ES-I3 (cell line): Measurements from ENCODE around the gene STPG3.
"Not testable (repeated sequence)": the region's sequence is repeated elsewhere in the genome, so short reads cannot be mapped to it uniquely, and the experiment has no call there.

Experiments used
- H3K36me3 ChIP-seq: 2 replicates; pipeline ENCODE4 v1.6.1; 2013; ENCODE audit warnings: mild to moderate bottlenecking, low read length, control low read depth, moderate library complexity; ENCODE audit not compliant: insufficient read depth
- H3K4me1 ChIP-seq: 2 replicates; pipeline ENCODE4 v1.6.1; 2013; ENCODE audit warnings: mild to moderate bottlenecking, control low read depth, low read length; ENCODE audit not compliant: insufficient read depth
- H3K9ac ChIP-seq: 2 replicates; pipeline ENCODE4 v1.6.1; 2013; ENCODE audit warnings: low read depth, mild to moderate bottlenecking, low read length, moderate library complexity
- H3K9me3 ChIP-seq: 2 replicates; pipeline ENCODE4 v1.6.1; 2013; ENCODE audit warnings: mild to moderate bottlenecking, low read length, moderate library complexity; ENCODE audit not compliant: control insufficient read depth, insufficient read depth

Gene STPG3

DNA sequence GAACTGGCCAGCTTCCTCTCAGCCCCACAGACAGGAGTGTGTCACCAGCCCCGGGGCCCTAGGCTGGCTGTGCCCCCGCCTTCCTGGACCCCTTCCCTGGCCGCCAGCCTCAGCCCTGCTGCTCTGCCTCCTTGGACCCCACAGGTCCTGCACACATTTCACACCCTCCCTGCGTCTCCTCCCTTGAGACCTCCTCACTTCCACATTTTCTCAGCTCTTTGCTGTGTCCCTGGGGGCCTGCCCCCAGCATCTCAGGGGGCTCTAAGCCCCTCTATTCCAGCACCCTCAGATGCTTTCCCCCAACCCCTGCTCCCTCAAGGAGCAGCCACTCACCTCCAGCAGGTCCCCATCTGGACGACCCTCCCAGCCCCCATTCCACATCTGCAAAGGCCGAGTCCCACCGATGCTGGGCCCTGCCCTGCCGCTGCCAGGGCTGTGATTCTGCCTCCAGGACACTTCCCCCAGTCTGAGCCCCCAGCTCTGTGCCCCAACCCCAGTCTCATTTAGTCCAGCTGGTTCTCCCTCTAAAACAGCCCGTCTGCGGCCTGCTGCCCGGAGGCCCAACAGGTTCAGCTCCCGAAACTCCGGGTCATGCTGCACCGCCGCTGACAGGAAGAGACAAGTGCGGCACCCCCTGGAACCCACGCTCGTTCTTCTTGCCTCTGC is 16.2 kb upstream of the STPG3 start:
- Histone ChIP-seq H3K9me3 (no peaks in the 10 kb centered on the region), H3K9ac (no peak overlapping the region), H3K4me1 (peaks cover 12% of the 10 kb centered on the region; the same call in 1 of the 2 replicates), H3K36me3 (no peaks in the 10 kb centered on the region)

DNA sequence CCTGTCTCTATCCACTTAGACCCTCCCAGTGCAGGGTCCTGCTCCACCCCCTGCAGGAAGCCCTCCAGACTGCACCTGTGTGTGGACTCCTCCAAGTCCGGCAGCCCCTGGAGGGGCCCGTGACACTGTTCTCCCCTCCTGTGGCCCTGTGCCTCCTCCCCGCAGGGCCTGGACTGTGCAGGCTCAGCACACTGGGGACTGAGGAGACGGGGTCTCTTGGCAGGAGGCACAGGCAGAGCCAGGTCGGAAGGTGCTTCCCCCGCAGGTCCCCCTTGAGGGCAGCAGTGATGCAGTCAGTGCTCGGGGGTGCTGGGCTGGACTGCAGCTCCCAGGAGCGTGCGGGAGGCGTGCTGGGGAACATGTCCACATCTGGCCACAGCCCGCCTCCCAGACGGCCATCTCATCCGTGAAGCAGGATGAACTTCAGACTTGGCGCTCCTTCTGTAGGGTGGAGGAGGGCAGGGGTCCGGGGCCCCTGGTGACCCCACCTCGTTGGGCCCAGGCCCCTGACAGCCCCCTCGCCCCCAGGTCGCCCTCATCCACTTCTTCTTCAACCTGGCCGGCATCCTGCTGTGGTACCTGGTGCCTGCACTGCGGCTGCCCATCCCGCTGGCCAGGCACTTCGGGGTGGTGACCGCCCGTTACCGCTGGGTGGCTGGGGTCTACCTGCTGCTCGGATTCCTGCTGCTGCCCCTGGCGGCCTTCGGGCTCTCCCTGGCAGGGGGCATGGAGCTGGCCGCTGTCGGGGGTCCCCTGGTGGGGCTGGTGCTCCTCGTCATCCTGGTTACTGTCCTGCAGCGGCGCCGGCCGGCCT is 15.5 kb upstream of the STPG3 start:
- H3K9me3 ChIP-seq: no peaks in the 10 kb centered on the region
- H3K4me1 ChIP-seq: peaks cover 12% of the 10 kb centered on the region; the same call in 1 of the 2 replicates
- no peak overlapping the region for H3K9ac ChIP-seq
- H3K36me3 ChIP-seq: no peaks in the 10 kb centered on the region

DNA sequence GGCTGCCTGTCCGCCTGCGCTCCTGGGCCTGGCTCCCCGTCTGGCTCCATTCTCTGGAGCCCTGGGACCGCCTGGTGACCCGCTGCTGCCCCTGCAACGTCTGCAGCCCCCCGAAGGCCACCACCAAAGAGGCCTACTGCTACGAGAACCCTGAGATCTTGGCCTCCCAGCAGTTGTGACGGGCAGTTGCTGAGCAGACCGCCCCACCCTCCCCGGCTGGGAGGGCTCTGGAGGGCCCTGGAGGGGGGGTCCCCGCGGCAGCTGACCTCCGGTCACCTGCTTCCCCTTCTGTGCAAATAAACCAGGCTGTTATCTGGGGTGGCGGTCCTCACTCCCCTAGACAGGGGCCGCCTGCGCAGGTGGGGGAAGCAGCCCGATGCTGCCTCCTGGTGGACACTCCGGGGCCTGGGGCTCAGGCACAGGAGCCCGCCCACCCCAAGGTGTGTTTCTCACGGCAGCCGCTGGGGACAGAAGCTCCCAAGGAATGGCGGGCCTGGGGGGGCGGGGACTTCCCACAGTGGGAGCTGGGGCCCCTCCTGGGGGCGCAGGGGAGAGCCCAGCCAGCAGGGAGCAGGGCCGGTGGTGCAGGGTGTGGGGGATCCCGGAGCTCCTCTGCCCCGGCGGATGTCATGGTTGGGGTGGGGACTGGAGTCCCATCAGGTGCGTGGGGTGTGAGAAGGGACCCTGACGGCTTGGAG is 14.7 kb upstream of the STPG3 start:
- no peaks in the 10 kb centered on the region for H3K36me3 ChIP-seq
- peaks cover 12% of the 10 kb centered on the region; the same call in 1 of the 2 replicates for H3K4me1 ChIP-seq
- H3K9ac ChIP-seq: peak overlapping the region; percentile 13; the same call in 1 of the 2 replicates
- no peaks in the 10 kb centered on the region for H3K9me3 ChIP-seq

DNA sequence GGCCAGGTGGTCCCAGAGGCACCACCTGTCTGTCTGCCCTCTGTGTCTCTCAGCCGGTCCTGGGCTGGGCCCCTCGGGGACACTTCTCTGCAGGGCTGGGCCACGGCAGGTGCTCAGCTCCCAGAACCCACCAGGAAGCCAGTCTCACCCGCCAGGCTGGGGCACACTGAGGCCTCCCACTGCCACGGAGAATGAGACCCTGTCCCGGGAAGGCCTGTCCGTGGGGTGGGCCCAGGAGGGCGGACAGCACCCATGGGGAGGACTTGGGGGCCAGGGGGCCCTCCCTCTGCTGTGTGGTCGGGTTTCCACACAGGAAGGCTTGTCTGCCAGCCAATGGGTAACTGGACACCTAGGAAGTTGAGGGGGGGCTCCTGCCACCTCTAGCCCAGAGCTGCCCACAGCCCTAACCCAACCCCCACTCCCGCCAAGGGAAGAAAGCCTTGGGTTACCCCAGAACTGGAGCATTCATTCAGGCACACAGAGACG is 14.1 kb upstream of the STPG3 start:
- H3K4me1 ChIP-seq: peaks cover 12% of the 10 kb centered on the region; the same call in 1 of the 2 replicates

DNA sequence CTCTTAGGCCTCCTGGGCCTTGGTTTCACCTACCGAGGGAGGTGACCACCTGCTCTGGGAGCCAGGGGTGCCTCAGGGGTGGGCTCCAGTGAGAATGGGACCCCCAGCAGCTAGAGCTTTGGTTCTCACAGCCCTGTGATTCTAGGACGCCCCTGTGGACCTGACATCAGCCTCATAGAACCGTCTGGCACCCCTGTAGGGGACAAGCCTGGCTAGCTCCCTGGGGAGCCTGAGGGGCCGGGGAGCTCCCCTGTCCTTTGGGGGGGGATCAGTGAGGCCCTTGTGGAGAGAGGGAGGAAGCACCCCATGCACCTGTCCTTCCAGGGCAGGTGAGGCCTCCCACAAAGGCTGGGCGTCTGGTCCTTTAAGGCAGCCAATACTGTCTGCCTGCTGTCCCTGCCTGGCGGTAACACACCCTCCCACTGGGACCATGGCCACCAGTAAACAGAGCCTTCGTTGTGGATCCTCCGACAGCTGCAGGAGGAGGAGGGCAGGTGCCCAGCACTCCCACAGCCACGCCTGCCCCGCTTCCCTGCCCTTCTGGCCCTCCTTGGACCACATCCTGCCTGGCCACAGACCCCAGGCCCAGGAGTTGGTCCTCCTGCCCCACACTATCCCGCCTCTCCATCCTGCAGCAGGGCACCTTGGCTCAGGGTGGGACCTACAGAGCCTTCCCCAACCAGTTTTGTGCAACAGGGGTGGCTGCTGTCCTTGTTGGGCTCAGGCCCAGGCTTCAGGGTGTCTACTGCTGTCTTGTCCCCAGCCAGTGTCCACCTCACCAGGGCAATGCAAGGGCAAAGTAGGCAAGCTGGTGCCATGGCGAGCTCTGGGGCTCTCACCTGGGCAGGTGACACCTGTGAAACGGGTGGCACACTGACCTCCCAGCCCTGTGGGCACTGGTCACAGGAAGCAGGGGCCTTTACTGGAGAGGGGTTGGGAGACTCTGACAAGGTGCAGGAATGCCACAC is 13.0 kb upstream of the STPG3 start:
- no peaks in the 10 kb centered on the region for H3K9me3 ChIP-seq
- peaks cover 9% of the 10 kb centered on the region for H3K36me3 ChIP-seq
- H3K4me1 ChIP-seq: peaks cover 16% of the 10 kb centered on the region; the same call in 1 of the 2 replicates
- H3K9ac ChIP-seq: no peak overlapping the region

More for the DNA sequence above, 14.1 kb upstream of the STPG3 start:
- Histone ChIP-seq H3K9ac (peak overlapping the region; percentile 13; the same call in 1 of the 2 replicates), H3K36me3 (no peaks in the 10 kb centered on the region), H3K9me3 (no peaks in the 10 kb centered on the region)

DNA sequence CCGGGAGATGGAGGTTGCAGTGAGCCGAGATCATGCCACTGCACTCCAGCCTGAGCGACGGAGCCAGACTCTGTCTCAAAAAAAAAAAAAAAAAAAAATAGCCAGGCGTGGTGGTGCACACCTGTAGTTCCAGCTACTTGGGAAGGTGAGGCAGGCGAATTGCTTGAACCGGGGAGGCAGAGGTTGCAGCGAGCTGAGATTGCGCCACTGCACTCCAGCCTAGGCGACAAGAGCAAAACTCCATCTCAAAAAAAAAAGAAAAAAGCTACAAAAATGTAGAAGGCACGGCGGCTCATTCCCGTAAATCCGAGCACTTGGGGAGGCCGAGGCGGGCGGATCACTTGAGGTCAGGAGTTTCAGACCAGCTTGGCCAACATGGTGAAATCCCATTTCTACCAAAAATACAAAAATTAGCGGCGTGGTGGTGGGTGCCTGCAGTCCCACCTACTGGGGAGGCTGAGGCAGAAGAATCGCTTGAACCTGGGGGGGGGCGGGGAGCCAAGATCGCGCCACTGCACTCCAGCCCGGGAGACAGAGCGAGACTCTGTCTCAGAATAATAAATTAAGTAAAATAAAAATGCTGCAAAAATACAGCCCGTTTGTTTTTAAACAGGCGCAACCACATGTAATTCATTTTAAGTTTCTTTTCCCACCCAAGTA is 11.4 kb upstream of the STPG3 start:
- Histone ChIP-seq H3K9ac (peak overlapping the region; percentile 94), H3K4me1 (peaks cover 26% of the 10 kb centered on the region; the same call in 1 of the 2 replicates), H3K36me3 (peaks cover 12% of the 10 kb centered on the region)
- H3K9me3 ChIP-seq: not testable (repeated sequence)

DNA sequence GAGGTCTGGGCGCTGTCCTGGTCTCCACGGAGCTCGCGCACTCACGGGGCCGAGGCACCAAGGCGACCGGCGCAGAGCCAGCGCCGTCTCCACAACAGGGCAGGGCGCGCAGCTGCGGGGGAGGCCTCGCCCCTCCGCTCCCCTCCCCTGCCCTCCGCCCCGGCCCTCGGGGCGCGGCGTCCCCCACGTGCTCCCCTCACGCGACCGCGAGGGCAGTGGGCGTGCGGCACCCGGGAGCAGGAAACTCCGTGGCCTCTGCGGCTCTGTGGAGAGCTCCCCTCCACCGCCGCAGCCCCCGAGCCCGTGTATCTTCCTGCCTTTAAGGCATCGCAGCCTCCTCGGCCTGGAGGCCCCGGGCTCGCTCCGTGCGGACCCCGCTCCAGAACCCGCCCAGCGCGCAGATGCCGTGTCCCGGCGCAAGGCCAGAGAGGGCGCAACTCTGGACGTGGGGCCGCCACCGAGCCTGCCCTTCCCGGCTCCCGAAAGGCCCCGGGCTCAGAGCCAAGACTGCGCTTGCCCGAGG is 10.7 kb upstream of the STPG3 start:
- peaks cover 30% of the 10 kb centered on the region; the same call in 1 of the 2 replicates for H3K4me1 ChIP-seq

DNA sequence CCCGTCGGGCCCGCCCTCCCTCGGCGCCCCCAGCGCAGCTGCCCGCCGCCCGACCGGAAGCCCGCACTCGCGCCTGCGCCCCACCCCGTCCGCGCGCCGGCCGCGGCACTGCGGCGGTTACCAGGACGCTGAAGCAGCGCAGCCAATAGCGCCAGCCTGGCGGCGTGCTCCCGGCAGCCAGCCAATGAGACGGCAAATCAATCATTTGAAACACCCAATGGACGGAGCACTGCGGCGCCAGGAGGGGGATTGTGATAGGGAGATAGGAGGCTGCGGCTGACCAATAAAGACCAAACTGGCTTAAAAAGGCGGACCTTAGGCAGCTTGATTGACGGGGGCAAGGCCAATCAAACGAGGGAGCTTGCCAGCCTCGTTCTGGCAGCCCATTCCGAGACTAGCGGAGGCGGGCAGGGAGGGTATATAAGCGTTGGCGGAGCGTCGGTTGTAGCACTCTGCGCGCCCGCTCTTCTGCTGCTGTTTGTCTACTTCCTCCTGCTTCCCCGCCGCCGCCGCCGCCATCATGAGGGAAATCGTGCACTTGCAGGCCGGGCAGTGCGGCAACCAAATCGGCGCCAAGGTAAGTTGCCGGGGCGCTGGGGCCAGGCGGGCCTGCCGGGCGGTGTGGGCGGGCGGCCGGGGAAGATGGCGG is 10.1 kb upstream of the STPG3 start, which contains the start of gene TUBB4B:
TUBB4B (plus strand) TSS at position 447 of the 649 bp plus-strand sequence; CDS start at position 521, 74 bp downstream.
- Histone ChIP-seq H3K4me1 (peaks cover 29% of the 10 kb centered on the region; the same call in 1 of the 2 replicates), H3K9ac (peak within 1 kb of the TSS; percentile 94), H3K36me3 (peaks cover 12% of the 10 kb centered on the region), H3K9me3 (no peaks in the 10 kb centered on the region)

More for the DNA sequence above, 10.7 kb upstream of the STPG3 start:
- Histone ChIP-seq H3K9me3 (no peaks in the 10 kb centered on the region), H3K36me3 (peaks cover 12% of the 10 kb centered on the region), H3K9ac (peak overlapping the region; percentile 94)

DNA sequence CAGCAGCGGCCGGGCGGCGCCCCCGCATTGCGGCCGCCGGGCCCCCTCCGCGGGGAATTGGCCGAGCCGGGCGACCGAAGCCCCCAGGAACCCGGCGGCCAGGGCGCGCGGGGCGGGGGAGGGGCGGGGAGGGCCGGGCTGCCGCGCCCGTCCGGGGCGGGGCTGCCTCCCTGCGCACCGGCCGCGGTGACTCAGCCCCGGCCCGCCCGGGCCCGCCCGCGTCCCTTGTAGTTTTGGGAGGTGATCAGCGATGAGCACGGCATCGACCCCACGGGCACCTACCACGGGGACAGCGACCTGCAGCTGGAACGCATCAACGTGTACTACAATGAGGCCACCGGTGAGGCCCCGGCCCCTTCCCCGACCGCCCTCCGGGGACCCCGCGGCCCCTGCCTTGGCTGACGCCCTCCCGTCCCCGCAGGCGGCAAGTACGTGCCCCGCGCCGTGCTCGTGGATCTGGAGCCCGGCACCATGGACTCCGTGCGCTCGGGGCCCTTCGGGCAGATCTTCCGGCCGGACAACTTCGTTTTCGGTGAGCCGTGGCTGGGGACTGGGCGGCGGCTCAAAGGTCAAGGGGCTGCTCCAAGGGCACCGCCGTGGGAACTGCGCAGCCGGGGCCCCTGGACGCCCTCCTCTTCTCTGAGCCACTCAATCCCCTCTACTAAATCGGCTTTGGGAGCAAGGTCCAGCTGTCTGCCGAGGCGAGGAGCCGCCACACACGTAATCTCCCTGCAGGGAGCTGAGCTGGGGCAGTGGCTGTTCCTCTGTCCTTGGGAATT is 9.4 kb upstream of the STPG3 start:
- Histone ChIP-seq H3K4me1 (peaks cover 24% of the 10 kb centered on the region; the same call in 1 of the 2 replicates), H3K9me3 (no peaks in the 10 kb centered on the region), H3K9ac (peak overlapping the region; percentile 70), H3K36me3 (peaks cover 12% of the 10 kb centered on the region)

DNA sequence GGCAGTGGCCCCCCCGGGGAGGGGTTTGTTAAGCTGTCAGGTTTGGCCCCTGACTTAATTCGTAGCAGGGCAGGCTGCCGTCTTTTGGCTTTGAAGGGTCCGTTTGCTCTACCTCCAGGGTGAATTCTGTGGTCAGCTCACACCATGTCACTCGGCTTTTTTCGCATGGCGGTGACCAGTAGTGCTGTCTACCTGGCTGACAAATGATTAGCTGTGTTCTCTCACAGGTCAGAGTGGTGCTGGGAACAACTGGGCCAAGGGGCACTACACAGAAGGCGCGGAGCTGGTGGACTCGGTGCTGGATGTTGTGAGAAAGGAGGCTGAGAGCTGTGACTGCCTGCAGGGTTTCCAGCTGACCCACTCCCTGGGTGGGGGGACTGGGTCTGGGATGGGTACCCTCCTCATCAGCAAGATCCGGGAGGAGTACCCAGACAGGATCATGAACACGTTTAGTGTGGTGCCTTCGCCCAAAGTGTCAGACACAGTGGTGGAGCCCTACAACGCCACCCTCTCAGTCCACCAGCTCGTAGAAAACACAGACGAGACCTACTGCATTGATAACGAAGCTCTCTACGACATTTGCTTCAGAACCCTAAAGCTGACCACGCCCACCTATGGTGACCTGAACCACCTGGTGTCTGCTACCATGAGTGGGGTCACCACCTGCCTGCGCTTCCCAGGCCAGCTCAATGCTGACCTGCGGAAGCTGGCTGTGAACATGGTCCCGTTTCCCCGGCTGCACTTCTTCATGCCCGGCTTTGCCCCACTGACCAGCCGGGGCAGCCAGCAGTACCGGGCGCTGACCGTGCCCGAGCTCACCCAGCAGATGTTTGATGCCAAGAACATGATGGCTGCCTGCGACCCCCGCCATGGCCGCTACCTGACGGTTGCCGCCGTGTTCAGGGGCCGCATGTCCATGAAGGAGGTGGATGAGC is 8.6 kb upstream of the STPG3 start:
- Histone ChIP-seq H3K9ac (peak overlapping the region; percentile 70; the same call in 1 of the 2 replicates), H3K4me1 (peaks cover 18% of the 10 kb centered on the region; the same call in 1 of the 2 replicates), H3K9me3 (no peaks in the 10 kb centered on the region), H3K36me3 (peaks cover 12% of the 10 kb centered on the region)

DNA sequence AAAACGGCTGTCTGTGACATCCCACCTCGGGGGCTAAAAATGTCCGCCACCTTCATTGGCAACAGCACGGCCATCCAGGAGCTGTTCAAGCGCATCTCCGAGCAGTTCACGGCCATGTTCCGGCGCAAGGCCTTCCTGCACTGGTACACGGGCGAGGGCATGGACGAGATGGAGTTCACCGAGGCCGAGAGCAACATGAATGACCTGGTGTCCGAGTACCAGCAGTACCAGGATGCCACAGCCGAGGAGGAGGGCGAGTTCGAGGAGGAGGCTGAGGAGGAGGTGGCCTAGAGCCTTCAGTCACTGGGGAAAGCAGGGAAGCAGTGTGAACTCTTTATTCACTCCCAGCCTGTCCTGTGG is 7.8 kb upstream of the STPG3 start:
- Histone ChIP-seq H3K36me3 (peaks cover 12% of the 10 kb centered on the region), H3K4me1 (peaks cover 18% of the 10 kb centered on the region; the same call in 1 of the 2 replicates)
- not testable (repeated sequence) for H3K9ac ChIP-seq

More for the DNA sequence above, 7.8 kb upstream of the STPG3 start:
- H3K9me3 ChIP-seq: not testable (repeated sequence)
